IMR-90 (cell line): Measurements from ENCODE around the gene IQSEC3. TPM values are rescaled to one million over a fixed set of nuclear protein-coding genes. Genes with fewer than 3 reads are reported as not detected.

Source experiments
- polyA plus RNA-seq, 3 experiments: library from polyadenylated mRNA; depleted of rRNA; stranded (reverse); fragments of >200 nt; gene quantifications; 2 replicates each; pipeline ENCODE4 v1.2.3, GENCODE V29; 2012; ENCODE audit warnings: low replicate concordance in 1 of 3
- total RNA-seq: library from RNA; depleted of rRNA; stranded (reverse); fragments of >200 nt; gene quantifications from 2 replicates; pipeline ENCODE4 v1.2.3, GENCODE V29; 2012; rRNA removed

IQSEC3 gene
- total and polyA plus RNA-seq, 2 of the 4 experiments (the other 2 are of a cell fraction) = 0.10 TPM; not detected in 1

Other genes starting within 250 kb of the IQSEC3 start
- not detected in 2 replicates for gene SLC6A12, start 147.4 kb downstream of the IQSEC3 start, total RNA-seq
- not detected in 2 replicates for gene SLC6A12, start 147.4 kb downstream of the IQSEC3 start, polyA plus RNA-seq (2012; rRNA removed)
- under 0.01 and 0.28 TPM in 2 replicates for gene SLC6A13, start 196.1 kb downstream of the IQSEC3 start, total RNA-seq
- 0.10 TPM in 1 of 2 replicates, not detected in the other for gene SLC6A13, start 196.1 kb downstream of the IQSEC3 start, polyA plus RNA-seq (2012; rRNA removed)